ENCODE measurements around the gene CYBB. TPM values are rescaled to one million over a fixed set of nuclear protein-coding genes. Genes with fewer than 3 reads are reported as not detected.

Gene CYBB
- total and polyA plus RNA-seq, 2 of the 4 experiments (the other 2 are of a cell fraction), result not detected

GRCh38 chrX:37846934-37847732 lies 67.3 kb downstream of the CYBB start, which contains the start of gene DYNLT3:
TSS of gene DYNLT3 (minus strand) at chrX:37847571. CDS start at chrX:37847510, 61 bp downstream.
- BruUV-seq (replicated peaks), result no TSS peak
- H3K9ac ChIP-seq (ENCODE audit: low read depth, low read length), result peak within 1 kb of the TSS; percentile 77
- H2BK120ac ChIP-seq (ENCODE audit: low read depth, low read length), result peak within 1 kb of the TSS; percentile 4
- ChIA-PET CTCF (no interaction called here), POLR2A (ENCODE audit: unreplicated experiment) (no interaction called here)
- H3K27me3 ChIP-seq (ENCODE audit: control insufficient read depth, insufficient read depth, low read length), result no peaks in the 10 kb centered on the region
- 38% methylated on average over 13 of the region's 67 CpGs; no CpG with 5 or more reads in 1 of the 2 experiments for WGBS, 2 experiments (ENCODE audit: extremely low coverage in 2 of 2, insufficient read length in 1 of 2)
- in situ Hi-C loops (cut with MboI; ENCODE audit: low sequenced_read_pairs), result no loop called here
- no peaks in the 10 kb centered on the region; the same call in 1 of the 2 replicates for H3K4me1 ChIP-seq (ENCODE audit: control insufficient read depth, insufficient read depth, low read length)
- TF ChIP-seq RFX5 (IDR thresholded peaks at IDR 0.05; ENCODE audit: low read depth, low read length), result no peak
- no peak; the same call in 1 of the 2 replicates for TF ChIP-seq MAZ (IDR thresholded peaks at IDR 0.05; ENCODE audit: borderline replicate concordance, low read depth, low read length)
- TF ChIP-seq, protein P1, sequence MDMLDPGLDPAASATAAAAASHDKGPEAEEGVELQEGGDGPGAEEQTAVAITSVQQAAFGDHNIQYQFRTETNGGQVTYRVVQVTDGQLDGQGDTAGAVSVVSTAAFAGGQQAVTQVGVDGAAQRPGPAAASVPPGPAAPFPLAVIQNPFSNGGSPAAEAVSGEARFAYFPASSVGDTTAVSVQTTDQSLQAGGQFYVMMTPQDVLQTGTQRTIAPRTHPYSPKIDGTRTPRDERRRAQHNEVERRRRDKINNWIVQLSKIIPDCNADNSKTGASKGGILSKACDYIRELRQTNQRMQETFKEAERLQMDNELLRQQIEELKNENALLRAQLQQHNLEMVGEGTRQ (IDR thresholded peaks at IDR 0.05; ENCODE audit: low read depth, low read length), result no peak
- peak; percentile 69 for TF ChIP-seq POLR2A (IDR thresholded peaks at IDR 0.05; ENCODE audit: low read depth, low read length)
- TF ChIP-seq CHD1 (IDR thresholded peaks at IDR 0.05; ENCODE audit: low read depth, low read length), result no peak
- no peak for TF ChIP-seq FOS (IDR thresholded peaks at IDR 0.05; ENCODE audit: low read depth, low read length)
- no peak for TF ChIP-seq ELK1 (IDR thresholded peaks at IDR 0.05; ENCODE audit: borderline replicate concordance, low read depth, low read length)
- no peak for TF ChIP-seq MXI1 (IDR thresholded peaks at IDR 0.05; ENCODE audit: borderline replicate concordance, low read depth, low read length)
- no peak for TF ChIP-seq RCOR1 (IDR thresholded peaks at IDR 0.05; ENCODE audit: insufficient replicate concordance, low read length)
- TF ChIP-seq CEBPB (IDR thresholded peaks at IDR 0.05; ENCODE audit: low read depth, low read length), result peak; percentile 70
- no peak for TF ChIP-seq SMC3 (IDR thresholded peaks at IDR 0.05; ENCODE audit: low read depth, low read length)
- H2AK5ac ChIP-seq (ENCODE audit: low read depth, low read length), result no peak within 1 kb of the TSS
- dilution Hi-C loops (cut with HindIII; ENCODE audit: low sequenced_read_pairs, unreplicated experiment), result no loop called here
- H3K4ac ChIP-seq (ENCODE audit: low read depth, low read length), result peak within 1 kb of the TSS; percentile 82
- H3K14ac ChIP-seq (replicated peaks; ENCODE audit: low read depth, low read length), result peak within 1 kb of the TSS; percentile 62; the same call in 1 of the 2 replicates
- peak within 1 kb of the TSS; percentile 94 for H3K4me2 ChIP-seq (ENCODE audit: low read depth, low read length)
- peak within 1 kb of the TSS; percentile 86 for H4K5ac ChIP-seq (ENCODE audit: low read depth, low read length)
- peak within 1 kb of the TSS; percentile 27; the same call in 1 of the 2 replicates for H3K56ac ChIP-seq (ENCODE audit: extremely low read depth, insufficient read depth, low read length)
- H4K20me1 ChIP-seq (ENCODE audit: insufficient read depth, low read length), result no peaks in the 10 kb centered on the region
- no peaks in the 10 kb centered on the region for H3K36me3 ChIP-seq (ENCODE audit: control insufficient read depth, insufficient read depth, low read length)
- H4K91ac ChIP-seq (ENCODE audit: insufficient read depth, low read depth, low read length), result peak within 1 kb of the TSS; percentile 87
- H2BK5ac ChIP-seq (ENCODE audit: low read depth, low read length, poor library complexity, severe bottlenecking), result peak within 1 kb of the TSS; percentile 76
- peak; percentile 52 for DNase-seq
- no peak within 1 kb of the TSS for H2BK20ac ChIP-seq (ENCODE audit: low read depth, low read length)
- peak within 1 kb of the TSS; percentile 78 for H3K27ac ChIP-seq (ENCODE audit: insufficient read depth, low read length)
- peak within 1 kb of the TSS; percentile 45; the same call in 1 of the 3 replicates for H2BK15ac ChIP-seq (ENCODE audit: low read depth, low read length)
- H4K8ac ChIP-seq (ENCODE audit: low read depth in 2 of 2, low read length in 2 of 2), result peak within 1 kb of the TSS; percentile 73 to 95
- peak within 1 kb of the TSS; percentile 69 for H2AK9ac ChIP-seq (replicated peaks; ENCODE audit: low read depth, low read length, poor library complexity)
- peak within 1 kb of the TSS; percentile 100 for H3K4me3 ChIP-seq (ENCODE audit: insufficient read depth, low read depth, low read length)
- no peaks in the 10 kb centered on the region for H3K9me3 ChIP-seq (ENCODE audit: control insufficient read depth, insufficient read depth, low read length)
- peak within 1 kb of the TSS; percentile 78 for H3K23ac ChIP-seq (ENCODE audit: low read depth, low read length)
- intact Hi-C loops (cut with micrococcal nuclease), result no loop called here
- H2AFZ ChIP-seq (replicated peaks; ENCODE audit: low read length, poor library complexity), result peak within 1 kb of the TSS; percentile 91
- H3K79me1 ChIP-seq (ENCODE audit: low read depth in 1 of 2, low read length in 2 of 2), result peaks cover 3 to 10% of the 10 kb centered on the region in 2 experiments; a peak in 2 of 4 replicates
- H3K9me1 ChIP-seq (ENCODE audit: insufficient read depth, low read length), result no peaks in the 10 kb centered on the region
- peak within 1 kb of the TSS; percentile 89 for H3K18ac ChIP-seq (ENCODE audit: low read depth, low read length)
- ATAC-seq (ENCODE audit: low read depth), result peak; percentile 99

All from IMR-90 (cell line).